MM.1S (cell line): ENCODE results near the gene CCDC43.

Experiments used
- CTCF ChIP-seq: fragments of 300-600 bp; sonication (generic); IDR thresholded peaks from 2 replicates; pipeline ENCODE4 v1.5.1; 2016; ENCODE audit warnings: antibody characterized with exemption, low read length, mixed read lengths
- EZH2 ChIP-seq: fragments of 300-600 bp; sonication (generic); optimal IDR thresholded peaks from 2 replicates; pipeline ENCODE3; 2017; ENCODE audit warnings: low read depth, mild to moderate bottlenecking, antibody characterized with exemption, low read length, mixed read lengths

GRCh38 chr17:44707755-44708400 is 18.3 kb upstream of the CCDC43 start:
- no peak for TF ChIP-seq EZH2
- TF ChIP-seq CTCF = no peak
